HG02759 (cell line): ENCODE data around the gene TUBG1.

Experiments
- ATAC-seq: cut with Tn5 transposase; IDR thresholded peaks from one replicate; pipeline ENCODE4 v1.9.1; 2021; ENCODE audit warnings: mild to moderate bottlenecking, moderate library complexity; ENCODE audit not compliant: unreplicated experiment

The TUBG1 gene

DNA sequence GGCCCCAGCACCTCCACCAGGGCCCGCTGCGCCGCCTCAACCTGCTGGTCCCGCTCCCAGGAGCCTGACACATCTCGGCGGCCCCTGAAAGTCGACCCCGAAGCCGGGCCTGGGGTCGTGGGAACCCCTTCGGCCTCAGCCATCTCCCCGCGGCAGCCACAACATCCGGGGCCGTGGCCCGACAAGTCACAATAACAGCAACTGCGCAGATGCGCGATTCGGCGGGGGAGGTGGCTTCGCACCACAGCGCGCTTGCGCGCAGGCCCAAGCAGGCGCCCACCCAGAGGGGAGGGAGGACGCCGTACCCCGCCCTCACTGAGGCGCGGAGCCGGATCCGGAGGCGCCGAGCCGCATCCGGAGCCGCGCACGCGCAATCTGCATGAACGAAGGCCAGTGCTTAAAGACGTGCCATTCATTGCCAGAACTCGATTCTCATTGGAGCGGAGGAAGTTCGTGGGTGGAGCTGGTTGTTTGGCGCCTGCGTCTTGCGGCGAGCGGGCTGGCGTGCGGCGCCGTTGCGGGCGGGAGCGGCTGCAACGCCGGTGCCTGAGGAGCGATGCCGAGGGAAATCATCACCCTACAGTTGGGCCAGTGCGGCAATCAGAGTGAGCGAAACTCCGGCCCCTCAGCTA, at the start of gene TUBG1, which contains the start of gene RETREG3:
TUBG1 (plus strand) TSS at position 502 of the 632 bp plus-strand sequence; CDS start at position 557, 55 bp downstream.
RETREG3 (minus strand) TSS at position 193 of the 632 bp plus-strand sequence; CDS start at position 143, 50 bp downstream.
- peak; percentile 90 for ATAC-seq

DNA sequence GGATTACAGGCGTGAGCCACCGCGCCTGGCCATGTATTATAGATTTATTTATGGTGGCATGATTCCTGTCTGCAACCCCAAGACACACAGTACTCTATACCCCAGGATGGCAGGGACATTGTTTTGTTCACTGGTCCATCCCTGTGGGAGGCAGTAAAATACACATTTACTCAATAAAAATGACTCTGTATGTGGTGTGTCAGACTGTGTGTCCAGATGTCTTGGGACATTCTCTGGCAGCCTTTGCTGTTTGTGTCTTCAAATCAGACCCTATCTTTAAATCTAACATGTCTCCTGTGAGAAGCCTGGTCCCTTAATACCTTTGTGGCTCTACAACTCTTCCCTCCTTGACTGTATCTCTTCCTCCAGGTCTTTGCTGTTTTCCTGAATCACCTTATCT, 49.2 kb upstream of the TUBG1 start:
- ATAC-seq: no peak

DNA sequence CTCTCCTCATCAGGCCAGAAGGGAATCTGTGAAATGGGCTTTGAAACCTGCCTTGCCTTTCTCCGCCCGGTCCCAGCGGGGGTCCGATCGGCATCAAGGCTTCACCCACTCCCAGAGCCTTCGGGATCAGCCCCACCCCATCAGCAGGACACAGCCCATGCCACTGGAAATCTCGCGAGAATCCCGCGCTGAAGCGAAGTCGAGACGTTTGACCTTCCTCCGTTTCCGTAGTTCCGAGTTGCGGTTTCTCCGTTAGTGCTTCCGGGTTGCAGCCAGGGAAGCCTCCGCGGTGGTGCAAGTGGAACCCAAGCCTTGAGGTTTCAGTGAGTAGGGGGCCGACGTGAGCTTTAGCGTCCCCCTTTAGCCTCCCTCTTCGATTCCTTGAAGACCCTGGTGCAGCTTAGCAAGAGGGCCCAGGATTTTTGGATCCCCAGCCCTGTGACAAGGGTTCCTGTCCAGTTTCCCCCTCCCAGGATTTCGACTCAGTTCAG, 47.5 kb upstream of the TUBG1 start, which contains the start of gene COASY:
COASY (plus strand) TSS at position 252 of the 491 bp plus-strand sequence. CDS start 475 bp downstream, outside the sequence.
- ATAC-seq: peak; percentile 49

DNA sequence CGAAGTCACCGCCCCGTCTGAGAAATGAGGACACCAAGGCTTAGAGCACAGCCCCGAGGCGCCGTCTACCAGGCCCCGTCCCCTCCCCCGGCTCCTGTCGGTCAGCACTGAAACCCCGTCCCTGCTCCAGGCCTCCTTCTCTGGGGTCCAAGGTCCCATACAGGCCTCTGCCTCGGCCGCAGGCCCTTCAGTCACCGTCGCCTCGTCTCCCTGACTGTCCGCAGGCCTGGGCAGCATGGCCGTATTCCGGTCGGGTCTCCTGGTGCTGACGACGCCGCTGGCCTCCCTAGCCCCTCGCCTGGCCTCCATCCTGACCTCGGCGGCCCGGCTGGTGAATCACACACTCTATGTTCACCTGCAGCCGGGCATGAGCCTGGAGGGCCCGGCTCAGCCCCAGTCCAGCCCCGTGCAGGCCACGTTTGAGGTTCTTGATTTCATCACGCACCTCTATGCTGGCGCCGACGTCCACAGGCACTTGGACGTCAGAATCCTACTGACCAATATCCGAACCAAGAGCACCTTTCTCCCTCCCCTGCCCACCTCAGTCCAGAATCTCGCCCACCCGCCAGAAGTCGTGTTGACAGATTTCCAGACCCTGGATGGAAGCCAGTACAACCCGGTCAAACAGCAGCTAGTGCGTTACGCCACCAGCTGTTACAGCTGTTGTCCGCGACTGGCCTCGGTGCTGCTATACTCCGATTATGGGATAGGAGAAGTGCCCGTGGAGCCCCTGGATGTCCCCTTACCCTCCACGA, 46.9 kb upstream of the TUBG1 start:
- ATAC-seq: peak; percentile 1

DNA sequence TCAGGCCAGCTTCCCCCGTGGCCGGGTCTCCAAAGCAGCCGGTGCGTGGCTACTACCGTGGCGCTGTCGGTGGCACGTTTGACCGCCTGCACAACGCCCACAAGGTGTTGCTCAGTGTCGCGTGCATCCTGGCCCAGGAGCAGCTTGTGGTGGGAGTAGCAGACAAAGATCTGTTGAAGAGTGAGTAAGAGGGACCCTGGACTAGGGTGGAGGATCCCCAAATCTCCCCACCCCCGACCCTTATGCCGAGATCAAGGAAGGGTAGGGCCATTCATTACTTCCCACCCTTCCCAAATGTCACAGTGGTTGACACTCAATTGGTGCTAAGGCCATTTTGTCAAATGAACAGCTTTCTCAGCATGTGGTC, 46.4 kb upstream of the TUBG1 start:
- no peak for ATAC-seq

DNA sequence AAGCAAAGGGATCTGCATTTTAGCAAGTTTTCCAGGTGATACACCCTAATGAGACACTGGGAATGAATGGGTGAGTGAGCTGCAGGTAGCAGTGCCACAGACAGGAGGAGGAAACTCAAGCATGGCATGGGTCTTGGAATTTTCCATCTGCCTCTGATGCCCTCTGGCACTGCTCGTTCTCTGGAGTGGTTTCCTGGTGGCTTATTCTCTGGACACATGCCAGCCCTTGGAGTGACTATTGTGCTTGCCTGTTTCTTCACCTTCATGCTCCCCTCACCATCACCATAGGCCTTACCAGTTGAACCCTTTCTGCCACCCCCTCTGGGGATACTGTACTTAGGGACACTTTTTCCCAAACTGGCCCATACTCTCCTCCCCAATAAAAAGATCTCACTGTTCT, 45.9 kb upstream of the TUBG1 start:
- ATAC-seq: no peak

DNA sequence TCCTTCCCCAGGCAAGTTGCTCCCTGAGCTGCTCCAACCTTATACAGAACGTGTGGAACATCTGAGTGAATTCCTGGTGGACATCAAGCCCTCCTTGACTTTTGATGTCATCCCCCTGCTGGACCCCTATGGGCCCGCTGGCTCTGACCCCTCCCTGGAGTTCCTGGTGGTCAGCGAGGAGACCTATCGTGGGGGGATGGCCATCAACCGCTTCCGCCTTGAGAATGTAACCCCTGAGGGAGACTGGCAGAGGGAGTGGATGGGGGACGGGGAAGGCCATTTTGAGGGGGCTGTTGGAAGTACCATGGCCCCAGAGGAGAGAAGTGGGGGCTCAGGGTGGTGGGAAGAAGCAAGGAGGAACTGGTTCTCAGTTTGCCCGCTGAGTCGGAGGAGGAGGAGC, 45.5 kb upstream of the TUBG1 start:
- ATAC-seq: no peak

DNA sequence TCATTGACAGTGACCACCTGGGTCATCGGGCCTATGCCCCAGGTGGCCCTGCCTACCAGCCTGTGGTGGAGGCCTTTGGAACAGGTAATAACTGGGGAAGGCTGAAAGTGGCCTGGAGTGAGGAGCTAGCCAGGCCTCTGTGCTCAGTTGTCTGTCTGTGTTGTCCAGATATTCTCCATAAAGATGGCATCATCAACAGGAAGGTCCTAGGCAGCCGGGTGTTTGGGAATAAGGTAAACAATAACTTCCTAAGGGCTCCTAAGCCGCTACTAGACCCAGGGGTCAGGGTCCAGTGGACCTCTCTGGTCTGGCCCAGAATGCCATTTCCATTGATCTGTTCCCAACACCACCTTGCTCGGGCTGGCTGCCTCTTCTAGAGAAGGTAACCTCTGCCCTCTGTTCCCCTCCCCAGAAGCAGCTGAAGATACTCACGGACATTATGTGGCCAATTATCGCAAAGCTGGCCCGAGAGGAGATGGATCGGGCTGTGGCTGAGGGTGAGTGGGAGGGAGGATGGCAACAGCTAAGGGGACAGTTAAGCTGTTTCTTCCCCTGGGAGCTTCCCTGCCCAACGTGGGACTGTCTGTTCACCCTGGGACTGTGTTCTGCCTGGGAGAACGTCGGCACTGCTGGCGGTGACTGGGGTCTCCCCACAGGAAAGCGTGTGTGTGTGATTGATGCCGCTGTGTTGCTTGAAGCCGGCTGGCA, 44.5 kb upstream of the TUBG1 start:
- no peak for ATAC-seq

DNA sequence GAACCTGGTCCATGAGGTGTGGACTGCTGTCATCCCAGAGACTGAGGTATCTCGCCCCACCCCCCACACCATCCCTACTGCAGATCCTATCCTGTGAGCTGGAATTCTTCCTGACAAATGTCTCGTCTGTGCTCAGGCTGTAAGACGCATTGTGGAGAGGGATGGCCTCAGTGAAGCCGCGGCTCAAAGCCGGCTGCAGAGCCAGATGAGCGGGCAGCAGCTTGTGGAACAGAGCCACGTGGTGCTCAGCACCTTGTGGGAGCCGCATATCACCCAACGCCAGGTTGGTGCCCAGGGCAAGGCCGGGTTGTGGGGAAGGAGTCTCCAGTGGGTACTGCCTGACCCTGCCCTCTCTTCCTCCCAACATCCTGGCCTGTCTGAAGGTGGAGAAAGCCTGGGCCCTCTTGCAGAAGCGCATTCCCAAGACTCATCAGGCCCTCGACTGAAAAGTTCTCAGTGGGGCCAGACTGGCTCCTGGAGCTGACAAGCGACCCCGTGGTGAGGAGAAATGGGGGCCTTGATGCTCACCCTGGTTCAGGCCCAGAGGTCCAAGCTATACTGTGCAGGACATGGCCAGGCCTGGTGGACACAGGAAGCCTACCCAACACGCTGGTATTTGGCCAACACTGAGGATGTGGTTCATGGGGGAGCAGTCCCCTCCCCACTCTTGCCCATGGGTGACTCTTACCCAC, 43.8 kb upstream of the TUBG1 start:
- no peak for ATAC-seq

DNA sequence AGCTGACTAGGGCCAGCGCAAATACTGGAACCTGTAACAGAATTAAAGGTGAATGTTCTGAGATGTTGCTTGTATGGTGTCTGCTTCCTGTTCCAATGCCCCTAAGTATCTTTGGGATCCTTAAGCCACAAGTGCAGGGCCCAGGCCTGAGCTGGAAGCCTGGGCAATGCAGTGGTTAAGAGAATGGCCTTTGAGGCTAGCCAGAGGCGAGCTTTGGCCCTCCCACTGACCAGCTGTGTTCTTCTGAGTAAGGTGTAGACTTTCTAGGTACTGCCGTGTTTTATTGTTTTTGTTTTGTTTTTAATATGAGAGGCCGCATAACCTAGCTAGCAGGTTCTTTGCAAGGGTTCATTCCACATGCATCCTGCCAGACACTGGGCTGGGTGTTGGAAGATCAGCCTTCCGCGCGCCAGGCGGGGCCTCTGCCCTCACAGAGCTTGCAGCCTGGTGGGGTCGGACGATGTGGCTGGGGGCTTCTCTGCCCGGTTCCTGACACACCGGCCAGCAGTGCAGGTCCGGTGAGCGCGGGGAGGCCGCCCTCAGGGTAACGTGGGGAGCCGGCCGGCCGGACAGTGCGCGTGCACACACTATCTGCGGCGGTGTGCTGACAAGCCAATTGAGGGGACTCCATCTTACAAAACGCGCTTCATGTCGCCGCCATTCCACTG, 43.1 kb upstream of the TUBG1 start:
- no peak for ATAC-seq

DNA sequence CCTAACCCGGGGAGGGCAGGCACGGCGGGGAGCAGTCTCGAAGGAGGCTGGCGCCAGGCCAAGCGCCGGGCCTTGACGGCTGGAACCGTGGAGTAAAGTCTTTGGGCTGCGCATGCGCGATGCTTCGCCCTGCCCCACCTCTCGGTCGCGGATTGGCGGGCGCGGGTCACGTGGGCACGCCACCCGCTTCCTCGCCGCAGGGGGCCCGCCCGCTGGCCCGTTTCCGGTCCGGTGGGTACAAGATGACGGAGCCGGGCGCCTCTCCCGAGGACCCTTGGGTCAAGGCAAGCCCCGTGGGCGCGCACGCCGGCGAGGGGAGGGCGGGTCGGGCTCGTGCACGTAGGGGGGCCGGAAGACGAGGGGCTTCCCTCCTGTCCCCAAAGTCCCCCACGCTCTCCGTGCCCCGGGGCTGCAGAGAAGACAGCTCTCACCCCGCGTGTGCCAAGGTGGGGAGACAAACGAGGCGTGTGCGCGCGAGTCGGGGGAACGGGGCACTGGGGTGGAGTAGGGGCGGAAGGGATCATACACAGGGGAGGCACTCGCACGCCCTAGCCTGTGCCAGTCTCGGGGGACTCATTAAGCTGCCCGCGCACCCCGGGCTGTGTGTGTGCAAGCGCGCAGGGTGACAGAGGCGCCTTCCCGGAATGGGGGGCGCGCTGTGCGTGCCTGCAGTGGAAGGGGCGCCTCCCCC, 42.5 kb upstream of the TUBG1 start, which contains the start of gene MLX:
MLX (plus strand) TSS at position 218 of the 691 bp plus-strand sequence; CDS start at position 243, 25 bp downstream.
- ATAC-seq: peak; percentile 66

DNA sequence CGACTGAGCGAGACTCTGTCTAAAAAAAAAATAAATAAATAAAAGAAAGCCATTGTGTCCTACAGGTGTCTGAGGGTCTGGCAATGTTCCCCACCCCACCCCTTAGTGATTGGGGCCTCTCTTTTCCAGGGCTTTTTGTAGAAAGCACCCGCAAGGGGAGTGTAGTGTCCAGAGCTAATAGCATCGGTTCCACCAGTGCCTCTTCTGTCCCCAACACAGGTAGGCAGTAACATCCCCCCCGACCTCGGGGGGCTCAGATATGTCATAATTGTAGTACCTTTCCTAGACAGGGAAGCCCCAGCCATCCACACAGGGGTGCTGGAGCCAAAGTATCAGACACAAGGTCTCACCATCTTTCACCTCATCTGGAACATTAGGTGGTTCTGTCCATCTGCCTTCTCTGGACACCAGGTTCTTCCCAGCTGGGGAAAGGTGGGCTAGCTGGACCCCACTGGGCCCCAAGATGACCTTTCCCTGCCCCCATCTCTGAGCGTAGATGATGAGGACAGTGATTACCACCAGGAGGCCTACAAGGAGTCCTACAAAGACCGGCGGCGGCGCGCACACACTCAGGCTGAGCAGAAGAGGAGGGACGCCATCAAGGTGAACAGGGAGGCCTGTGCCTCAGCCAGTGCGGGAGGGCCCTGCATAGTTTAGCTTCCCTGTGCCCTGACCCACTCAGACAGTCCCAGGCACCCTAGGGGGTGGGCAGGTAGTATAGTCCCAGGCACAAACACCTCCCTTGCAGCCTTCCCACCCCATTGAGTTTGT, 41.0 kb upstream of the TUBG1 start:
- no peak for ATAC-seq

DNA sequence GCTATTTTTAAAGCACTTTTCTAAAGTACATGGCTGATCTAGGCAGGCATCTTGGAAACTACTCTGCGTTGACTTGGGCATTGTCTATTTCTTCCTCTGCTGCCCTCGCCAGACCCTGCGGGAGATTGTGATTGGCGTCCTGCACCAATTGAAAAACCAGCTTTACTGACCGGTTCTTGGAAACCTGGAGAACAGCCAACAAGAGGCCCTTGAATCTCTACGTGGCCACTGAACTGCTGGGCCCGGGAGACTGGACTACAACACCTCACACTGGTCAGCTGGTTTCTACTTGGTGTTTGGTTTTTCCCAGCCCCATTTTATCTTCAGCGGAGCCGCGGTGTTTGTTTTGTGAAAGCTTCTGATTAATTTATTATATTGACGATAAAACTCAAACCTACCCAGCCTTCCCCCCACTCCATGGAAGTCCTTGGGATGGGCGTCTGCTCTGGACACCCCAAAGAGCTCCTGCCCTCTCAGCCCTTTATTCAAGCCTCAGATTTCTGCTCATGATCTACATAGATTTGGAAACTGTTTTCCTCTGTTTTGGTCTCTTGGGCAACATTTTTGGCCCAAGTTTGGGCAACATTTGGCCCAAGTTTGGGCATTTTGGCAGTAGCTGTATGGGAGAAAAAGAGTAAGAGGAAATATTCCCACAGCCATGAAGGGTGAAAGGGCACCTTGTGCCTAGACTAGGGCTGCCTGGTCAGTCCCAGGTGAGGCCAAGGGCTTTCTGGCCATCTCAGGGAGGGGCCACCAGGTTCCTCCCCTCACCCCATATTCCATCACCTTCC, 37.9 kb upstream of the TUBG1 start:
- no peak for ATAC-seq

DNA sequence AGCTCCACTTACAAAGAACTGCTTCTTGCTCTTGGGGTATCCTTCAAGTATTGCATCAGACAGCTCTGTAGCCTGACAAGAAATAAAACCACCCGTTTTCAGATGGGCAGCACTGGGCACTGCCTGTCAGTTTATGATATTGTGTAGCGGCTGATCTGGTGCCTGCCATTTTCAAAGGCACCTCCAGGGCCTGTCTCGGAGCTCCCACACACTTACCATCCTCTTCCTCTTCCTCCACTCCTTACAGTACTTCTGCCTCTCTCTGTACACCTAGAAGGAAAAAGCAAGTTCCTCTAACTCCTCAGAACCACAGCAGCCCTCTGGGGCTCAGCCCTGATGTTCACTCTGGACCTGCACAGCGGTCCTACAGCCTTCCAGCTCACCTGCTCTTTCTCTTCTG, 36.4 kb upstream of the TUBG1 start:
- ATAC-seq: no peak

DNA sequence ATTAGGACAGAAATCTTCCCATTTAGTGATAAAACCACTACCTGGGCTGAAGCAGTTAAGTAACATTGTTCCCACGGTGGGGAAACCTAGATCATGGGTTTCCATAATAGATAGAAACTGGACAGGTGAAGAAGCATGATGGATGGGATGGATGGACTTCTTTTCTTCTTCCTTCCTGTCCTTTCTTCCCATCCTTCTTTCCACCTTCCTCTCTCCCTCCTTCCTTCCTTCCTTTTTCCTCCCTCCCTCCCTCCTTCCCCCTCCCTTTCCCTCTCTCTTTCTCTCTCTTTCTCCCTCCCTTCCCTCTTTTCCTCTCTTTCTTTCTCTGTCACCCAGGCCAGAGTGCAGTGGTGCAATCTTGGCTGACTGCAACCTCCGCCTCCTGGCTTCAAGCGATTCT, 35.0 kb upstream of the TUBG1 start:
- no peak for ATAC-seq

DNA sequence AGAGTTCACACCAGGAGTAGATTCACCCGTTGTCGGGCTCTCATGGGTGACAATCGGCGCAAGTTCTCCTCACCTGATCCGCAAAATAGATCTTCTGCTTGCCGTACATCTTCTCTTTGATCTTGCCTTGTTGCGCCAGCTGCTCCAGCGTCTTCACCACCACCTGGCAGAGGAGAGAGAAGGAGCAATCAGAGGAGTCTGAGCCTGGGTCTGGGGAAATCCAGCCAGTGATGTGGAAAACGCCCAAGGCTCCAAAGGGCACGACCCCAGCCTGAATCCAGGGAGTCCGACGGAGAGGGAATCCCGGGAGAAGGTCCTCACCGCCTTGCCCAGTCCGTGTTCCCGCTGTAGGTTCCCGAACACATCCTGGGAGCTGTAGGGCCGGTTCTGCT, 32.3 kb upstream of the TUBG1 start:
- no peak for ATAC-seq

DNA sequence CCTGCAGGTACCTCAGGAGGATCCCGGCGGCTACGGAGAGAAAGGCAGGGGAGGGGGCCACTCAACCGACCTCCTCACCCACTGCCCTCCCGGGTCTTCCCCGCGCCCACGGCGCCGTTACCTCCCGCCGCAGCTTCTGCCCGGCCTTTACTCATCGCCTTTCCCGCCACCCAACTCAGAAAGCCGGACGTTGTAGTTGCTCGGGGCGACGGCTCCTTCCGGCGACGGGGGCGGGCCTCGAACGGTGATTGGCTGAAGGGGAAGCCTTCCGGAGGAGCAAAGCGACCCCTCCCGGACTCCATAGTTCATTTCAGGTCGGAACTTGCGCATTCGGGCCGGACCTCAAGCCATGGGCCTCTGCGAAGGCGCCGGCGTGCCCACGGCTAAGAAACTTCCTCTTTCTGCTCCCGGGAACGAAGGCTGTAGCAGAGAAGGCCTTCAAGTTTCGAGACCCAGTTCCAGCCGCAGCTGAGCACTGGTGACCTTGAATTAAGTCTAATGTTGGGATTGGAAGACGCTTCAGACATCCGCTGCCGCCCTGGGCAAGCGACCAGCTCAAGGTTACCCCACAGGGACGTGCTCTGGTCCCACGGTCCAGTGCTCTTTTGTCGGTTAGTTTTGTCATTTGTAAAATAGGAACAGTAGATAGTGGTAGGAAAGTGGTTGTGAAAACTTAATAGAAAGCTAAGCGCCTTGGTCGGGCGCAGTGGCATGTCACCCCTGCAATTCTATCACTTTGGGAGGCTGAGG, 31.8 kb upstream of the TUBG1 start, which contains the start of gene PSMC3IP:
PSMC3IP (minus strand) TSS at position 198 of the 750 bp plus-strand sequence; CDS start at position 155, 43 bp downstream.
- ATAC-seq: peak; percentile 70
